Testis (tissue), 5 donors: Measurements from ENCODE around the gene HDC. TPM values are rescaled to one million over a fixed set of nuclear protein-coding genes. Genes with fewer than 3 reads are reported as not detected.

Experiments
- DNase-seq: peaks from one replicate; pipeline ENCODE4 v3.0.0-alpha.2; 2019
- H3K27ac ChIP-seq, 2 donors: fragments of 200-600 bp; sonication (generic); one replicate each; pipeline ENCODE4 v1.5.1; 2019
- H3K27me3 ChIP-seq: fragments of 200-600 bp; sonication (generic); one replicate; pipeline ENCODE4 v1.5.1; 2019
- H3K36me3 ChIP-seq: fragments of 200-600 bp; sonication (generic); one replicate; pipeline ENCODE4 v1.5.1; 2017; ENCODE audit warnings: low read depth; ENCODE audit errors: missing control alignments
- H3K4me1 ChIP-seq: fragments of 200-600 bp; sonication (generic); one replicate; pipeline ENCODE4 v1.5.1; 2019
- H3K4me3 ChIP-seq, 2 donors: fragments of 200-600 bp; sonication (generic); one replicate each; pipeline ENCODE4 v1.5.1; 2017 to 2019
- H3K9me3 ChIP-seq: fragments of 200-600 bp; sonication (generic); one replicate; pipeline ENCODE4 v1.5.1; 2017
- CTCF ChIP-seq, 3 experiments: fragments of 450-650 bp in 2 of 3; fragments of 200-600 bp in 1 of 3; sonication (generic) in 1 of 3; IDR thresholded peaks; one replicate each; pipeline ENCODE4 v1.5.1; 2016 to 2019; ENCODE audit warnings: antibody characterized with exemption in 3 of 3, mild to moderate bottlenecking in 2 of 3, moderate library complexity in 1 of 3
- POLR2A ChIP-seq: fragments of 450-650 bp; IDR thresholded peaks from one replicate; pipeline ENCODE4 v1.6.1; 2017; ENCODE audit warnings: antibody characterized with exemption, mild to moderate bottlenecking, moderate library complexity
- WGBS, 2 donors: methylation state at CpG; one replicate each; pipeline ENCODE4 v1.1.5; 2018; 5-methylcytosine and 5-hydroxymethylcytosine counted together
- intact Hi-C: fragments of 100-400 bp; cut with DNase I; formaldehyde crosslinking; loops from one replicate; pipeline ENCODE4 v1.15.1; 2023; ENCODE audit warnings: low total_unique reads
- long read RNA-seq, 2 donors: transcript quantifications; one replicate each; lab custom pipeline, GENCODE V29; 2026
- polyA plus RNA-seq: library from polyadenylated mRNA; stranded (reverse); fragments of 350-450 nt; fragmentation: Illumina TruSeq; extraction: RNeasy Lipid Tissue Mini Kit (QIAGEN cat#74804); gene quantifications from one replicate; pipeline ENCODE4 v1.2.3, GENCODE V29; 2014; ENCODE audit warnings: low read depth, low replicate concordance; ENCODE audit not compliant: insufficient read depth
- total RNA-seq, 2 donors: library from RNA; depleted of rRNA; stranded (reverse); fragments of >200 nt; gene quantifications; one replicate each; pipeline ENCODE4 v1.2.3, GENCODE V29; 2016

HDC gene
- total RNA-seq (1 to 10 TPM; 1.6 to 5.8 TPM), polyA plus RNA-seq (11.9 TPM)
- long read RNA-seq, donor 1 = 0 reads
- long read RNA-seq, donor 2 = 0 reads

- 69 to 70% methylated on average over 9 of the region's 9 CpGs for WGBS, 2 donors
- H3K4me1 ChIP-seq = no peaks in the 10 kb centered on the region
These were observed at the start of gene HDC for GRCh38 chr15:50265620-50266019. Gene HDC (minus strand): TSS chr15:50265726. CDS start chr15:50265623, 103 bp downstream.

GRCh38 chr15:50312636-50313035 lies 47.1 kb upstream of the HDC start:
- Histone ChIP-seq H3K36me3 (no peaks in the 10 kb centered on the region), H3K27ac (no peak overlapping the region), H3K9me3 (no peaks in the 10 kb centered on the region), H3K4me3 (no peak overlapping the region), H3K4me1 (no peaks in the 10 kb centered on the region), H3K27me3 (no peaks in the 10 kb centered on the region)
- WGBS, 2 donors = 93 to 97% methylated on average over 2 of the region's 2 CpGs
- intact Hi-C loops = no loop called here
- no peak for DNase-seq
- TF ChIP-seq POLR2A = no peak
- TF ChIP-seq CTCF (IDR thresholded peaks at IDR 0.05) = no peak

More at GRCh38 chr15:50265620-50266019, at the start of gene HDC:
- Histone ChIP-seq H3K27ac (no peak within 1 kb of the TSS), H3K4me3 (no peak within 1 kb of the TSS), H3K36me3 (no peaks in the 10 kb centered on the region), H3K9me3 (no peaks in the 10 kb centered on the region), H3K27me3 (no peaks in the 10 kb centered on the region)
- no peak for TF ChIP-seq CTCF (IDR thresholded peaks at IDR 0.05)
- no peak for TF ChIP-seq POLR2A
- DNase-seq = no peak
- intact Hi-C loops = no loop called here

- no peak for DNase-seq
- no peaks in the 10 kb centered on the region for H3K4me1 ChIP-seq
- TF ChIP-seq CTCF (IDR thresholded peaks at IDR 0.05) (no peak), POLR2A (no peak)
- no peak overlapping the region for H3K27ac ChIP-seq
- intact Hi-C loops = no loop called here
- no peak overlapping the region for H3K4me3 ChIP-seq
- H3K27me3 ChIP-seq = no peaks in the 10 kb centered on the region
- no peaks in the 10 kb centered on the region for H3K9me3 ChIP-seq
- H3K36me3 ChIP-seq = no peaks in the 10 kb centered on the region
These were observed 42.3 kb upstream of the HDC start for GRCh38 chr15:50307799-50308198.

GRCh38 chr15:50304836-50305235 lies 39.3 kb upstream of the HDC start:
- intact Hi-C loops = no loop called here
- Histone ChIP-seq H3K4me1 (no peaks in the 10 kb centered on the region), H3K4me3 (no peak overlapping the region), H3K27ac (no peak overlapping the region), H3K27me3 (no peaks in the 10 kb centered on the region), H3K9me3 (no peaks in the 10 kb centered on the region), H3K36me3 (no peaks in the 10 kb centered on the region)
- TF ChIP-seq CTCF (IDR thresholded peaks at IDR 0.05) (no peak), POLR2A (no peak)
- WGBS, 2 donors = 56 to 68% methylated on average over 1 of the region's 1 CpG
- DNase-seq = no peak

- Histone ChIP-seq H3K27ac (no peak overlapping the region), H3K4me1 (no peaks in the 10 kb centered on the region), H3K36me3 (no peaks in the 10 kb centered on the region), H3K27me3 (no peaks in the 10 kb centered on the region), H3K4me3 (no peak overlapping the region), H3K9me3 (no peaks in the 10 kb centered on the region)
- 94 to 100% methylated on average over 1 of the region's 1 CpG for whole genome bisulfite sequencing, 2 donors
- no peak for TF ChIP-seq POLR2A
- no peak for TF ChIP-seq CTCF (IDR thresholded peaks at IDR 0.05)
- intact Hi-C loops = no loop called here
- no peak for DNase-seq
These were observed 37.1 kb upstream of the HDC start for GRCh38 chr15:50302581-50302980.
